CD4-positive, alpha-beta T cell (primary cell): Measurements from ENCODE around the gene CSNK1A1. TPM values are rescaled to one million over a fixed set of nuclear protein-coding genes. Genes with fewer than 3 reads are reported as not detected.

Experiments
- ATAC-seq: fragments of 200-7000 bp; cut with Tn5 transposase; one replicate; pipeline ENCODE4 v1.10.0; 2022; ENCODE audit warnings: mild to moderate bottlenecking; ENCODE audit not compliant: poor library complexity
- CTCF ChIA-PET: fragments of 350-600 bp; sonication (Branson Sonifier 250); formaldehyde crosslinking; loops from one replicate; lab custom pipeline; 2021; ENCODE audit warnings: antibody characterized with exemption, inconsistent platforms; lab: Charles Lee
- POLR2A ChIA-PET: fragments of 350-600 bp; sonication (Branson Sonifier 250); formaldehyde crosslinking; loops from one replicate; lab custom pipeline; 2021; ENCODE audit warnings: antibody characterized with exemption, inconsistent platforms; lab: Charles Lee
- DNase-seq, 14 experiments: peaks; one replicate each; pipeline ENCODE4 v3.0.0-alpha.2; 2013 to 2020; ENCODE audit warnings: mixed read lengths in 2 of 14
- H3K27ac ChIP-seq, 2 donors: one replicate each; pipeline versions ENCODE4 v1.5.1 to v1.7.0; 2013; ENCODE audit warnings: low read length in 2 of 2, low read depth in 1 of 2, mild to moderate bottlenecking in 1 of 2
- H3K27me3 ChIP-seq, 2 experiments: 1 replicate in 1 of 2; 2 replicates in 1 of 2; pipeline versions ENCODE4 v1.6.1 to v1.7.0; 2013; ENCODE audit warnings: low read length in 2 of 2, control low read depth in 1 of 2, mild to moderate bottlenecking in 1 of 2, moderate library complexity in 1 of 2; ENCODE audit not compliant: insufficient read depth in 2 of 2, control insufficient read depth in 1 of 2
- H3K36me3 ChIP-seq: one replicate; pipeline ENCODE4 v1.6.1; 2013; ENCODE audit warnings: low read length, control low read depth; ENCODE audit not compliant: insufficient read depth
- H3K4me1 ChIP-seq: one replicate; pipeline ENCODE4 v1.6.1; 2013; ENCODE audit warnings: low read length, control low read depth; ENCODE audit not compliant: insufficient read depth
- H3K4me3 ChIP-seq: one replicate; pipeline ENCODE4 v1.5.1; 2013; ENCODE audit warnings: mild to moderate bottlenecking, low read length, moderate library complexity
- H3K9me3 ChIP-seq, 2 experiments: 1 replicate in 1 of 2; 2 replicates in 1 of 2; pipeline versions ENCODE4 v1.6.1 to v1.7.0; 2013; ENCODE audit warnings: low read length in 2 of 2, mild to moderate bottlenecking in 2 of 2, control low read depth in 1 of 2, moderate library complexity in 1 of 2; ENCODE audit not compliant: control insufficient read depth in 1 of 2, insufficient read depth in 1 of 2
- H3K27ac Mint-ChIP-seq: one replicate; pipeline ENCODE4 v1.8.0; 2020; ENCODE audit warnings: mixed read lengths
- H3K27me3 Mint-ChIP-seq: one replicate; pipeline ENCODE4 v1.8.0; 2021; ENCODE audit warnings: mixed read lengths
- H3K36me3 Mint-ChIP-seq: one replicate; pipeline ENCODE4 v1.8.0; 2021; ENCODE audit warnings: low read depth, mixed read lengths
- H3K4me1 Mint-ChIP-seq: one replicate; pipeline ENCODE4 v1.8.0; 2021; ENCODE audit warnings: low read depth, mixed read lengths
- H3K4me3 Mint-ChIP-seq: one replicate; pipeline ENCODE4 v1.8.0; 2020; ENCODE audit warnings: mild to moderate bottlenecking, mixed read lengths
- H3K9me3 Mint-ChIP-seq: one replicate; pipeline ENCODE4 v1.8.0; 2020; ENCODE audit warnings: mixed read lengths
- intact Hi-C, 2 experiments: fragments of 100-400 bp; cut with DNase I in 1 of 2; cut with micrococcal nuclease in 1 of 2; formaldehyde crosslinking; loops; one replicate each; pipeline versions ENCODE4 v1.15.1 to v1.9.0; 2023 to 2025; cut with DNase I, micrococcal nuclease
- total RNA-seq, 174 experiments: library from RNA in 2 of 174; stranded (reverse) in 2 of 174; gene quantifications; one replicate each; pipeline ENCODE4 v1.2.3 and lab custom pipeline; 2021 to 2026
- TF ChIP-seq, protein P1 (sequence below): fragments of 200-600 bp; IDR thresholded peaks from one replicate; pipeline ENCODE4 v1.8.0; 2022; ENCODE audit warnings: antibody characterized with exemption, mild to moderate bottlenecking

Gene CSNK1A1
- total RNA-seq, 2 experiments from 2014 or later, result 201 to 217 TPM

DNA sequence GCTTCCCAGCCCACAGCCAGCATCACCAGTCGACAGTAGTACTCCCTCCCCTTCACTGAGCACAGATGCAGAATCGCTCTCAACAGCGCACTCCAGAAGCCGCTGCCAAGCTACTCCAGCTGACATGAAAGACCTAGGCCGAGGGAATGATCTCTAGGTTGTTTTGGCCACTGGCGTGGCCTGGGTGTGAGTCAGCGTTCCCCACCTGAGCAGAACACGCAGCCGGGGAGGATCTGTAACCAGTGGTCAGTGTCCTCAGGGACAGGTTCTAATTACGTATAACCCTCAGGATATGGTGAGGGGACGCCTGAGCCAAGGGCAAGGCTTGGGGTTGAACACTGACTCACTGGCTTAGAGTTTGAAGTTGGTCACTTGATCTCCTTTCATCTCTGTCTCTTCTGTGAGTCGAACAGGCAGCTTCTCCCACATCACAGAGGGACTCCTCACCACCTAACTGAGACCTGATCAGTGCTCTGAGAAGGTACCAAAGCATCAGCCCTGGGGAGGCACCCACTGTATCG, 95.3 kb downstream of the CSNK1A1 start:
- Histone ChIP-seq H3K36me3 (no peaks in the 10 kb centered on the region), H3K27ac (no peak overlapping the region), H3K4me3 (no peak overlapping the region), H3K27me3 (no peaks in the 10 kb centered on the region), H3K4me1 (no peaks in the 10 kb centered on the region), H3K9me3 (no peaks in the 10 kb centered on the region)
- Mint-ChIP-seq H3K27me3 (no peaks in the 10 kb centered on the region), H3K36me3 (no peaks in the 10 kb centered on the region), H3K9me3 (no peaks in the 10 kb centered on the region), H3K27ac (no peak overlapping the region), H3K4me1 (no peaks in the 10 kb centered on the region), H3K4me3 (no peak overlapping the region)
- TF ChIP-seq, protein P1, sequence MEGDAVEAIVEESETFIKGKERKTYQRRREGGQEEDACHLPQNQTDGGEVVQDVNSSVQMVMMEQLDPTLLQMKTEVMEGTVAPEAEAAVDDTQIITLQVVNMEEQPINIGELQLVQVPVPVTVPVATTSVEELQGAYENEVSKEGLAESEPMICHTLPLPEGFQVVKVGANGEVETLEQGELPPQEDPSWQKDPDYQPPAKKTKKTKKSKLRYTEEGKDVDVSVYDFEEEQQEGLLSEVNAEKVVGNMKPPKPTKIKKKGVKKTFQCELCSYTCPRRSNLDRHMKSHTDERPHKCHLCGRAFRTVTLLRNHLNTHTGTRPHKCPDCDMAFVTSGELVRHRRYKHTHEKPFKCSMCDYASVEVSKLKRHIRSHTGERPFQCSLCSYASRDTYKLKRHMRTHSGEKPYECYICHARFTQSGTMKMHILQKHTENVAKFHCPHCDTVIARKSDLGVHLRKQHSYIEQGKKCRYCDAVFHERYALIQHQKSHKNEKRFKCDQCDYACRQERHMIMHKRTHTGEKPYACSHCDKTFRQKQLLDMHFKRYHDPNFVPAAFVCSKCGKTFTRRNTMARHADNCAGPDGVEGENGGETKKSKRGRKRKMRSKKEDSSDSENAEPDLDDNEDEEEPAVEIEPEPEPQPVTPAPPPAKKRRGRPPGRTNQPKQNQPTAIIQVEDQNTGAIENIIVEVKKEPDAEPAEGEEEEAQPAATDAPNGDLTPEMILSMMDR, result no peak
- POLR2A ChIA-PET, result no interaction called here
- CTCF ChIA-PET, result no interaction called here
- ATAC-seq (no peak), DNase-seq (no peak)
- intact Hi-C loops, result no loop called here

DNA sequence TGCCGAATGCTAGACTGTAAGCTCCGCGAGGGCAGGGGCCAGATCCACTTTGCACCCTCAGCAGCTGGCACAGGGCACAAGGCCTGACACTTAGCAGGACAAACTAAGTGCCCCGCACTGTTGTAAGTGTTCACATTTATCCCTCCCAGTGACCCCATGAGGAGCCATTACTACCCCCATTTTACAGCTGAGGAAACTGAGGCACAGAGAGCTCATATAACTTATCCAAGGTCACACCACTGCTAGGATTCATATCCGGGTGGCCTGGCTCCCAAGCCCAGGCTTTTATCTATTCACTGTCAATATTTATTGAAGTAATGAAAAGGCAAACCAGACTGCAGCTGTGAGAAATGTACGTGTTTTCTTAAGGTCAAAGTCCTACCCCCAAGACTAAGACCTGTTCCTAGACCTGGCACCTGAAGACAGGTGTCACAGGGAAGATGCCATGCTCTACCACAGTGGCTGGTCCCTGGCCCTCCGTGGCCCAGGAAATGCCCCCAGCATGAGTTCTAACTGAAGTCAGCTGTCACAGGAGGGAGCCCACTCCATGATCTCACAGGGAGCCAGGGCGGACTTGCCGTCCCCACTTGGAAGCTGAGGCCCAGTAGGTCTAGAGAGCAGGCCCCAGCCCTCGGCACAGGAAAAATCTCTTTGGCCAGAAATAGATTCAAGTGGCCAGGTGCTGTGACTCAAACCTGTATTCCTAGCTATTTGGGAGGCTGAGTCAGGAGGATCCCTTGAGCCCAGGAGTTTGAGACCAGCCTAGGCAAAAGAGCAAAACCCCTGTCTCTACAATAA, 97.4 kb downstream of the CSNK1A1 start:
- ATAC-seq, result no peak
- ChIA-PET POLR2A (interaction anchor here (0.6 kb wide), 1 partner anchor 463 kb away, joined by 3 read pairs; no protein-coding TSS in a partner anchor), CTCF (no interaction called here)
- Histone ChIP-seq H3K36me3 (no peaks in the 10 kb centered on the region), H3K27me3 (no peaks in the 10 kb centered on the region), H3K9me3 (no peaks in the 10 kb centered on the region), H3K4me3 (no peak overlapping the region), H3K4me1 (no peaks in the 10 kb centered on the region), H3K27ac (no peak overlapping the region)
- no peaks in the 10 kb centered on the region for H3K27me3 Mint-ChIP-seq
- no peaks in the 10 kb centered on the region for H3K4me1 Mint-ChIP-seq
- H3K4me3 Mint-ChIP-seq, result no peak overlapping the region
- TF ChIP-seq, protein P1, result no peak
- H3K36me3 Mint-ChIP-seq, result no peaks in the 10 kb centered on the region
- no peaks in the 10 kb centered on the region for H3K9me3 Mint-ChIP-seq
- no peak overlapping the region for H3K27ac Mint-ChIP-seq
- intact Hi-C loops, result no loop called here
- no peak for DNase-seq

DNA sequence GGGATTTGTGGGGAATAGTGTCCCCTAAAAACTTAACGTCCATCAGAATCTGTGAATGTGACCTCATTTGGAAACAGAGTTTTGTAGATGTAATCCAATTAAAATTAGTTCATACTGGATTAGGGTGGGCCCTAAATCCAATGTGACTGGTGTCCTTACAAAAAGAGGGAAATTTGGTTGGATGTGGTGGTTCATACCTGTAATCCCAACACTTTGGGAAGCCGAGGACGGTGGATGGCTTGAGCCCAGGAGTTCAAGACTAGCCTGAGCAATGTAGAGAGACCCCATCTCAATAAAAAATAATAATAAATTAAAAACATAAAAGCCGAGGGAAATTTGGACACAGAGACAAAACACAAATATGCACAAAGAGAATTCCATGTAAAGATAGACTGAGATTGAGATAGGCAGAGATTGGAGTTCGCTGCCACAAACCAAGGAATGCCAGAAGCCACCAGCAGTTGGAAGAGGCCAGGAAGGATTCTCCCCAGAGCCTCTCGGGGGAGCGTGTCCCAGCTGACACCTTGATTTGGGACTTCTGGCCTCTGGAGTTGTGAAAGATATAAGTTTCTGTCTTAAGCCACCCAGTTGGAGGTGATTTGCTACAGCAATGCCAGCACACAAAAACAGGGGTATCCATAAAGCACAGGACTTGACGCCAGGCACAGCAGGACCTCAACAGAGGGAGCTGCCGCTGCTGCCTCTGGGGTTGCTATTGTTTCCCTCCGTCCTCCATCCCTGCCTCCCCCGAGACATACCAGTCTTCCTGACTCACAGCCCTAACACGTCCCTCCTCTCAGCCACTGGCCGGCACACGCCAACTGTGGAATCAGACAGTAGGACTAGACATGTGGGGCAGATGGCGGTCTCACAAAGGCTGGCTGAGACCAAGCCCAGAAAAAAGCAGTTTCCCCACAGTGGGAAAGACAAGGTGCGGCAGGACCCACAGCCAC, 98.3 kb downstream of the CSNK1A1 start:
- Histone ChIP-seq H3K4me1 (no peaks in the 10 kb centered on the region), H3K36me3 (no peaks in the 10 kb centered on the region), H3K4me3 (no peak overlapping the region), H3K27me3 (no peaks in the 10 kb centered on the region), H3K9me3 (no peaks in the 10 kb centered on the region), H3K27ac (no peak overlapping the region)
- no peaks in the 10 kb centered on the region for H3K27me3 Mint-ChIP-seq
- no peaks in the 10 kb centered on the region for H3K4me1 Mint-ChIP-seq
- no peaks in the 10 kb centered on the region for H3K9me3 Mint-ChIP-seq
- DNase-seq (no peak), ATAC-seq (no peak)
- no peaks in the 10 kb centered on the region for H3K36me3 Mint-ChIP-seq
- intact Hi-C loops, result no loop called here
- no peak overlapping the region for H3K4me3 Mint-ChIP-seq
- no peak overlapping the region for H3K27ac Mint-ChIP-seq
- ChIA-PET CTCF (no interaction called here), POLR2A (interaction anchor here (0.6 kb wide), 1 partner anchor 464 kb away, joined by 3 read pairs; no protein-coding TSS in a partner anchor)
- TF ChIP-seq, protein P1, result no peak
